HepG2 (cell line): ENCODE data around the gene ZNF211. TPM values are rescaled to one million over a fixed set of nuclear protein-coding genes. Genes with fewer than 3 reads are reported as not detected.

Source experiments
- KAT8 ChIP-seq: IDR thresholded peaks from 2 replicates; pipeline ENCODE4 v1.6.1; 2016; ENCODE audit warnings: missing genetic modification reagents, missing compliant biosample characterization
- NR2C2 ChIP-seq: sonication (generic); formaldehyde crosslinking; IDR thresholded peaks from 2 replicates; pipeline ENCODE4 v1.4.0; 2020; ENCODE audit warnings: missing genetic modification reagents, mild to moderate bottlenecking, moderate library complexity, borderline replicate concordance
- PLRG1 ChIP-seq: fragments of 450-650 bp; conservative IDR thresholded peaks from 2 replicates; pipeline ENCODE4 v1.6.1; 2016
- TBX2 ChIP-seq: sonication (generic); formaldehyde crosslinking; IDR thresholded peaks from 2 replicates; pipeline ENCODE4 v1.5.0; 2020; ENCODE audit warnings: missing genetic modification reagents, mild to moderate bottlenecking, borderline replicate concordance
- ZNF790 ChIP-seq: sonication (generic); formaldehyde crosslinking; IDR thresholded peaks from 2 replicates; pipeline ENCODE4 v1.8.0; 2022; ENCODE audit warnings: missing genetic modification reagents, mild to moderate bottlenecking, borderline replicate concordance
- polyA plus RNA-seq, 8 experiments: library from polyadenylated mRNA; depleted of rRNA in 3 of 8; stranded (reverse) in 7 of 8; unstranded in 1 of 8; fragments of >200 nt; fragmentation: Illumina TruSeq in 4 of 8; extraction: Trizol in 4 of 8; gene quantifications; 2 replicates each; pipeline versions ENCODE4 v1.2.1 to v1.2.3, GENCODE V29; 2011 to 2016; ENCODE audit warnings: low read depth in 4 of 8, missing spikeins in 1 of 8, mixed read lengths in 1 of 8; ENCODE audit not compliant: insufficient read depth in 1 of 8
- total RNA-seq, 5 experiments: library from RNA; depleted of rRNA; stranded (reverse); fragments of >200 nt; fragmentation: Illumina TruSeq; extraction: Trizol; gene quantifications; 2 replicates each; pipeline ENCODE4 v1.2.3, GENCODE V29; 2016; ENCODE audit warnings: low read depth in 1 of 5
- TF ChIP-seq, protein P1 (sequence below): IDR thresholded peaks from 2 replicates; pipeline ENCODE4 v1.6.1; 2016; ENCODE audit warnings: missing genetic modification reagents, missing compliant biosample characterization
- TF ChIP-seq, protein P2 (sequence below), 2 experiments: fragments of 450-650 bp in 1 of 2; sonication (generic) in 1 of 2; formaldehyde crosslinking in 1 of 2; IDR thresholded peaks; 2 replicates each; pipeline versions ENCODE4 v1.6.1 to v1.8.0; 2016 to 2022; ENCODE audit warnings: antibody characterized with exemption in 1 of 2, mild to moderate bottlenecking in 1 of 2, missing genetic modification reagents in 1 of 2
- TF ChIP-seq, protein P3 (sequence below): IDR thresholded peaks from 2 replicates; pipeline ENCODE4 v1.6.1; 2012; ENCODE audit warnings: inconsistent platforms
- TF ChIP-seq, protein P4 (sequence below): sonication (generic); formaldehyde crosslinking; conservative IDR thresholded peaks from 2 replicates; pipeline ENCODE4 v1.8.0; 2022; ENCODE audit warnings: mild to moderate bottlenecking, moderate library complexity, missing genetic modification reagents
- TF ChIP-seq, protein P5 (sequence below), 2 experiments: IDR thresholded peaks; 2 replicates each; pipeline ENCODE4 v1.6.1; 2011 to 2012; ENCODE audit warnings: low read length in 2 of 2, borderline replicate concordance in 1 of 2, low read depth in 1 of 2, mild to moderate bottlenecking in 1 of 2, moderate library complexity in 1 of 2

Gene ZNF211
- total and polyA plus RNA-seq, 2 of the 13 experiments (the other 11 are each of a cell fraction or from before 2014, with no cell fraction given): 9.9 to 11.2 TPM

DNA sequence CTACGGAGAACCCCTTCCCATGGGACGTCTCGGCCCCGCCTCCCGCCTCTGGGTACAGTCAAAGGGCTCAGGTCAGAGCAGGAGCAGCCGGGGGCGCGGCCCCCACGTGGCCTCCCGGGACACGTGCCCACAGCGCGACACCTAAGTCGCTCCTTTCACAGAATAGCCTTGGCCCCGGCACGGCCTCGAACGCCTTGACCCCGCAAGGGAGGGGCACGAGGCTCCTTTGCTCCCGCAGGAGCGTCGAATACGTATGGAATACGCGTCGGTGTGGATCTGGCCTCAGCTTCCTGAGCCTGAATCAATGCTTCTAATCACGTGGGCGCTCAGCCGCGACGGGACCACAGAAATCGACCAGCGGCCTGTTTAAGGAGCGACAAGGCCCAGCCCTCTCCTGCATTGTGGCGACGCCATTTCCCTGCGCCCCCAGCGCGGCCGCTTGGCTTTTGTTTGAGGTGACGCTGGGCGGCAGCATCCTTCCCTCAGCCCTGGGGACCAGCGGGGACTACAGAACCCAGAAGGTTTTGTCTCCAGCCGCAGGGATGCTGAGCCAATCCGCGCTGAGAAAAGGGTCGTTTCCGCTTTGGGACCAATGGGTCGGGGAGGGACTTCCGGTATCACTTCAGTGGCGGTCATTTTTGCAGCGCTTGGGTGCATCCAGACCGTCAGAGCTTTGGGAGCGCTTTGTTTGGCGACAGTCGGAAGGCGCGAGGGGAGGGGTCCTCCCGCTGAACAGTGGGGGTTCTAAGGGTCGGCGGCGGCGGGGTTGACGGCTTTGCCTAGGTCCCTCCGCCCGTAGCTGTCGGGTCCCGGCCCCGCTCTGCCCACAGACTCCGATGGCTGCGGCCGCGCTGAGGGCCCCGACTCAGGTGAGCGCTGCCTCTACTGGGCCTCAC lies 49.2 kb upstream of the ZNF211 start, which contains the start of gene ZIK1 (continued):
- TF ChIP-seq TBX2 (CRISPR knock-in tag) (0 out of 2 replicates have a peak, but pooled peaks have one; percentile 17), ZNF790 (no peak), PLRG1 (no peak), NR2C2 (CRISPR knock-in tag) (peak; percentile 84), KAT8 (CRISPR knock-in tag) (peak; percentile 54; the same call in 1 of the 2 replicates)
- TF ChIP-seq, protein P1, sequence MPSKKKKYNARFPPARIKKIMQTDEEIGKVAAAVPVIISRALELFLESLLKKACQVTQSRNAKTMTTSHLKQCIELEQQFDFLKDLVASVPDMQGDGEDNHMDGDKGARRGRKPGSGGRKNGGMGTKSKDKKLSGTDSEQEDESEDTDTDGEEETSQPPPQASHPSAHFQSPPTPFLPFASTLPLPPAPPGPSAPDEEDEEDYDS (CRISPR knock-in tag): 0 out of 2 replicates have a peak, but pooled peaks have one; percentile 21
- TF ChIP-seq, protein P2, sequence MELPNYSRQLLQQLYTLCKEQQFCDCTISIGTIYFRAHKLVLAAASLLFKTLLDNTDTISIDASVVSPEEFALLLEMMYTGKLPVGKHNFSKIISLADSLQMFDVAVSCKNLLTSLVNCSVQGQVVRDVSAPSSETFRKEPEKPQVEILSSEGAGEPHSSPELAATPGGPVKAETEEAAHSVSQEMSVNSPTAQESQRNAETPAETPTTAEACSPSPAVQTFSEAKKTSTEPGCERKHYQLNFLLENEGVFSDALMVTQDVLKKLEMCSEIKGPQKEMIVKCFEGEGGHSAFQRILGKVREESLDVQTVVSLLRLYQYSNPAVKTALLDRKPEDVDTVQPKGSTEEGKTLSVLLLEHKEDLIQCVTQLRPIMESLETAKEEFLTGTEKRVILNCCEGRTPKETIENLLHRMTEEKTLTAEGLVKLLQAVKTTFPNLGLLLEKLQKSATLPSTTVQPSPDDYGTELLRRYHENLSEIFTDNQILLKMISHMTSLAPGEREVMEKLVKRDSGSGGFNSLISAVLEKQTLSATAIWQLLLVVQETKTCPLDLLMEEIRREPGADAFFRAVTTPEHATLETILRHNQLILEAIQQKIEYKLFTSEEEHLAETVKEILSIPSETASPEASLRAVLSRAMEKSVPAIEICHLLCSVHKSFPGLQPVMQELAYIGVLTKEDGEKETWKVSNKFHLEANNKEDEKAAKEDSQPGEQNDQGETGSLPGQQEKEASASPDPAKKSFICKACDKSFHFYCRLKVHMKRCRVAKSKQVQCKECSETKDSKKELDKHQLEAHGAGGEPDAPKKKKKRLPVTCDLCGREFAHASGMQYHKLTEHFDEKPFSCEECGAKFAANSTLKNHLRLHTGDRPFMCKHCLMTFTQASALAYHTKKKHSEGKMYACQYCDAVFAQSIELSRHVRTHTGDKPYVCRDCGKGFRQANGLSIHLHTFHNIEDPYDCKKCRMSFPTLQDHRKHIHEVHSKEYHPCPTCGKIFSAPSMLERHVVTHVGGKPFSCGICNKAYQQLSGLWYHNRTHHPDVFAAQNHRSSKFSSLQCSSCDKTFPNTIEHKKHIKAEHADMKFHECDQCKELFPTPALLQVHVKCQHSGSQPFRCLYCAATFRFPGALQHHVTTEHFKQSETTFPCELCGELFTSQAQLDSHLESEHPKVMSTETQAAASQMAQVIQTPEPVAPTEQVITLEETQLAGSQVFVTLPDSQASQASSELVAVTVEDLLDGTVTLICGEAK (IDR thresholded peaks at IDR 0.05): peak; percentile 41; the same call in 1 of the 2 replicates
- TF ChIP-seq, protein P2 (CRISPR knock-in tag; IDR thresholded peaks at IDR 0.05): no peak
- TF ChIP-seq, protein P3, sequence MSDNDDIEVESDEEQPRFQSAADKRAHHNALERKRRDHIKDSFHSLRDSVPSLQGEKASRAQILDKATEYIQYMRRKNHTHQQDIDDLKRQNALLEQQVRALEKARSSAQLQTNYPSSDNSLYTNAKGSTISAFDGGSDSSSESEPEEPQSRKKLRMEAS: peak; percentile 24; the same call in 1 of the 2 replicates
- TF ChIP-seq, protein P4, sequence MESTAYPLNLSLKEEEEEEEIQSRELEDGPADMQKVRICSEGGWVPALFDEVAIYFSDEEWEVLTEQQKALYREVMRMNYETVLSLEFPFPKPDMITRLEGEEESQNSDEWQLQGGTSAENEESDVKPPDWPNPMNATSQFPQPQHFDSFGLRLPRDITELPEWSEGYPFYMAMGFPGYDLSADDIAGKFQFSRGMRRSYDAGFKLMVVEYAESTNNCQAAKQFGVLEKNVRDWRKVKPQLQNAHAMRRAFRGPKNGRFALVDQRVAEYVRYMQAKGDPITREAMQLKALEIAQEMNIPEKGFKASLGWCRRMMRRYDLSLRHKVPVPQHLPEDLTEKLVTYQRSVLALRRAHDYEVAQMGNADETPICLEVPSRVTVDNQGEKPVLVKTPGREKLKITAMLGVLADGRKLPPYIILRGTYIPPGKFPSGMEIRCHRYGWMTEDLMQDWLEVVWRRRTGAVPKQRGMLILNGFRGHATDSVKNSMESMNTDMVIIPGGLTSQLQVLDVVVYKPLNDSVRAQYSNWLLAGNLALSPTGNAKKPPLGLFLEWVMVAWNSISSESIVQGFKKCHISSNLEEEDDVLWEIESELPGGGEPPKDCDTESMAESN: 0 out of 2 replicates have a peak, but pooled peaks have one; percentile 37
- TF ChIP-seq, protein P5, sequence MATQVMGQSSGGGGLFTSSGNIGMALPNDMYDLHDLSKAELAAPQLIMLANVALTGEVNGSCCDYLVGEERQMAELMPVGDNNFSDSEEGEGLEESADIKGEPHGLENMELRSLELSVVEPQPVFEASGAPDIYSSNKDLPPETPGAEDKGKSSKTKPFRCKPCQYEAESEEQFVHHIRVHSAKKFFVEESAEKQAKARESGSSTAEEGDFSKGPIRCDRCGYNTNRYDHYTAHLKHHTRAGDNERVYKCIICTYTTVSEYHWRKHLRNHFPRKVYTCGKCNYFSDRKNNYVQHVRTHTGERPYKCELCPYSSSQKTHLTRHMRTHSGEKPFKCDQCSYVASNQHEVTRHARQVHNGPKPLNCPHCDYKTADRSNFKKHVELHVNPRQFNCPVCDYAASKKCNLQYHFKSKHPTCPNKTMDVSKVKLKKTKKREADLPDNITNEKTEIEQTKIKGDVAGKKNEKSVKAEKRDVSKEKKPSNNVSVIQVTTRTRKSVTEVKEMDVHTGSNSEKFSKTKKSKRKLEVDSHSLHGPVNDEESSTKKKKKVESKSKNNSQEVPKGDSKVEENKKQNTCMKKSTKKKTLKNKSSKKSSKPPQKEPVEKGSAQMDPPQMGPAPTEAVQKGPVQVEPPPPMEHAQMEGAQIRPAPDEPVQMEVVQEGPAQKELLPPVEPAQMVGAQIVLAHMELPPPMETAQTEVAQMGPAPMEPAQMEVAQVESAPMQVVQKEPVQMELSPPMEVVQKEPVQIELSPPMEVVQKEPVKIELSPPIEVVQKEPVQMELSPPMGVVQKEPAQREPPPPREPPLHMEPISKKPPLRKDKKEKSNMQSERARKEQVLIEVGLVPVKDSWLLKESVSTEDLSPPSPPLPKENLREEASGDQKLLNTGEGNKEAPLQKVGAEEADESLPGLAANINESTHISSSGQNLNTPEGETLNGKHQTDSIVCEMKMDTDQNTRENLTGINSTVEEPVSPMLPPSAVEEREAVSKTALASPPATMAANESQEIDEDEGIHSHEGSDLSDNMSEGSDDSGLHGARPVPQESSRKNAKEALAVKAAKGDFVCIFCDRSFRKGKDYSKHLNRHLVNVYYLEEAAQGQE (IDR thresholded peaks at IDR 0.05; ENCODE audit: borderline replicate concordance in 1 of 2, low read depth in 1 of 2, low read length in 2 of 2): no peak
